22Rv1 (cell line): ENCODE results near the gene MLXIPL.

Experiments used
- H3K27ac ChIP-seq: fragments of 450-650 bp; 2 replicates; pipeline ENCODE4 v1.5.1; 2017
- ZFX ChIP-seq: fragments of 450-650 bp; IDR thresholded peaks from 2 replicates; pipeline ENCODE4 v1.6.1; 2017; ENCODE audit warnings: antibody characterized with exemption, borderline replicate concordance
- TF ChIP-seq, protein P1 (sequence below): fragments of 450-650 bp; IDR thresholded peaks from 2 replicates; pipeline ENCODE4 v1.5.1; 2017; ENCODE audit warnings: mild to moderate bottlenecking

MLXIPL gene

DNA sequence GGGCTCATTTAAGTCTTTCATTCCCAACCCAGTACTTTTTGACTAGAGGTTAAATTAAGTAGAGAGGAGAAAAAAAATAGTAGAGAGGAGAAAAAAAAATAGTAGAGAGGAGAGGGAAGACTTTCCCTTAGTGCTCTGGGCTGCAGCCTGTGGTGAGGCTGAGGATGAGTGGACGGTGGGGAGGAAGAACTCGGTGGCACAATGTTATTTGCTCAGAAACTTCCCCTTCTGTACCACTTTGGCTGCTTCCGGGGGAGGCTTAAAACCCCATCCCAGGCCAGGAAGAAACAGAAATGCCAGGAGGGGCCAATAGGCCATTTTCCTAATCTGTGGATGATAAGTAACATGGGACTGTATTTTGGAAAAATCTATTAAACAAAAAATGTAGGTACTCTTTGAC lies 14.6 kb upstream of the MLXIPL start:
- TF ChIP-seq, protein P1, sequence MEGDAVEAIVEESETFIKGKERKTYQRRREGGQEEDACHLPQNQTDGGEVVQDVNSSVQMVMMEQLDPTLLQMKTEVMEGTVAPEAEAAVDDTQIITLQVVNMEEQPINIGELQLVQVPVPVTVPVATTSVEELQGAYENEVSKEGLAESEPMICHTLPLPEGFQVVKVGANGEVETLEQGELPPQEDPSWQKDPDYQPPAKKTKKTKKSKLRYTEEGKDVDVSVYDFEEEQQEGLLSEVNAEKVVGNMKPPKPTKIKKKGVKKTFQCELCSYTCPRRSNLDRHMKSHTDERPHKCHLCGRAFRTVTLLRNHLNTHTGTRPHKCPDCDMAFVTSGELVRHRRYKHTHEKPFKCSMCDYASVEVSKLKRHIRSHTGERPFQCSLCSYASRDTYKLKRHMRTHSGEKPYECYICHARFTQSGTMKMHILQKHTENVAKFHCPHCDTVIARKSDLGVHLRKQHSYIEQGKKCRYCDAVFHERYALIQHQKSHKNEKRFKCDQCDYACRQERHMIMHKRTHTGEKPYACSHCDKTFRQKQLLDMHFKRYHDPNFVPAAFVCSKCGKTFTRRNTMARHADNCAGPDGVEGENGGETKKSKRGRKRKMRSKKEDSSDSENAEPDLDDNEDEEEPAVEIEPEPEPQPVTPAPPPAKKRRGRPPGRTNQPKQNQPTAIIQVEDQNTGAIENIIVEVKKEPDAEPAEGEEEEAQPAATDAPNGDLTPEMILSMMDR: no peak
- no peak for TF ChIP-seq ZFX
- H3K27ac ChIP-seq: no peak overlapping the region

DNA sequence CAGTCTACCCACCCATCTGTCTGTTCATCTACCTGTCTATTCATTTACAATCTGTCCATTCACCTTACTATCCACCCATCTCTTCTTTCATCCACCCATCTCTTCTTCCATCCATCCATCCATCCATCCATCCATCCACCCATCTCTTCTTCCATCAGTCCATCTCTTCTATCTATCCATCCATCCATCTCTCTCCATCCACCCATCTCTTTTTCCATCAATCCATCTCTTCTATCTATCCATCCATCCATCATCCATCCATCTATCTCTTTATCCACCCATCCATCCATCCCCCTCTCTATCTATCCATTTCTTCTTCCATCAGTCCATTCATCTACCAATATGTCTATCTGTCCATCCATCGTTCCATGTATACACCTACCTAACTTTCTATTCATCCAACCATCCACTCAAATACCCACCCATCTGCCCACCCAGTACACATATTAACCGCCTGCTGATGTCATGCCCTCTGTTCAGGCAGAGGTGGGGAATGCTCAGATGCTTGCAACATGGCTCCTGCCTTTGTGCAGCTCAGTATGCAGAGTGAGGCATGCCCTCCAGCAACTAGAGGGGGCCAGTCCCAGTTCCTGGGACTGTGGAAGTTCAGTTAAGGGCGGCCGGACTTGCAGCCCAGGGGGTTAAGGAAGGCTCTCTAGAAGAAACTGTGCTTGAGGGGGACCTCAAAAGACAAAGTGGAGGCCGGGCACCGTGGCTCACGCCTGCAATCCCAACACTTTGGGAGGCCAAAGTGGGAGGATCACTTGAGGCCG lies 11.3 kb upstream of the MLXIPL start:
- no peak for TF ChIP-seq ZFX
- TF ChIP-seq, protein P1: no peak
- no peak overlapping the region for H3K27ac ChIP-seq

DNA sequence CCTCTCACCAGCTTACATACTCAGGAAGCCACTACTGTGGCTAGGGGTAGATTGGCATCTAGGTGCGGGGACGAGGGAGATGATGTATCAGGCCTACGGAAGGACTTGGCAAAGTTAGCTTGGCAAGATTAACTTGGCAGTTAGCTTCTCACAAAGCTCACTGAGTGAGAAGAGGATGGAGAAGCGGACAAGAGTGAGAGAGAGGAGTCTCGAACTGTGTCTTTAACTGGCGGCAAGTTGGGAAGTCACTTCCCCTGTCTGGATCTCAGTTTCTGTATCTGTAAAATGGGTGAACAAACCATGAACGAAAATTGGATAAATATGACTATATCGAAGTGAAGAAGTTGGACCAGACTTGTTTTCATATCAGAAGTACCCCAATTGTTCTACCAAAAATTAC lies 9.5 kb upstream of the MLXIPL start:
- TF ChIP-seq, protein P1: no peak
- no peak for TF ChIP-seq ZFX
- H3K27ac ChIP-seq: no peak overlapping the region

DNA sequence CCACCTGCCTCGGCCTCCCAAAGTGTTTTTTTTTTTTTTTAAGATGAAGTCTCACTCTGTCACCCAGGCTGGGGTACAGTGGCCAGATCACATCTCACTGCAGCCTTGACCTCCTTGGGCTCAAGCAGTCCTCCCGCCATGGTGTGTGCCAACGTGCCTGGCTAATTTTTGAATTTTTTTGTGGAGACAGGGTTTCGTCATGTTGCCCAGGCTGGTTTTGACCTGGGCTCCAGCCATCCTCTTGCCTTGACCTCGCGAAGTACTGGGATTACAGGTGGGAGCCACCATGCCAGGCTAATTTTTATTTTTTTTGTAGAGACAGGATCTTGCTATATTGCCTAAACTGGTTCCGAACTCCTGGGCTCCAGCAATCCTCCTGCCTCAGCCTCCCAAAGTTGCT lies 9.0 kb upstream of the MLXIPL start:
- TF ChIP-seq ZFX: no peak
- TF ChIP-seq, protein P1: no peak
- H3K27ac ChIP-seq: no peak overlapping the region

DNA sequence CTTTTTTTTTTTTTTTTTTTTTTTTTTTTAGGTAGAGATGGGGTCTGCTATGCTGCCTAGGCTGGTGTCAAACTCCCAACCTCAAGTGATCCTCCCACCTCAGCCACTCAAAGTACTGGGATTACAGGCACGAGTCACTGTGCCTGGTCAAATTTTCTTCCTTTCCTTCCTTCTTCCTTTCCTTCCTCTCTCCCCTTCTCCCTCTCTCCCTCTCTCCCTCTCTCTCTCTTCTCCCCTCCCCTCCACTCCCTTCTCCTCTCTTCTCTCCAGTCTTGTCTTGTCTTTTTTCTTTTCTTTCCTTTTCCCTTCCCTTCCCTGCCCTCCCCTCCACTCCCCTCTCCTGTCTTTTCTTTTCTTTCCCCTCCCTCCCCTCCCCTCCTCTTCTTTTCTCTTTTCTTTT lies 7.2 kb upstream of the MLXIPL start:
- H3K27ac ChIP-seq: no peak overlapping the region
- TF ChIP-seq ZFX: no peak
- TF ChIP-seq, protein P1: no peak

DNA sequence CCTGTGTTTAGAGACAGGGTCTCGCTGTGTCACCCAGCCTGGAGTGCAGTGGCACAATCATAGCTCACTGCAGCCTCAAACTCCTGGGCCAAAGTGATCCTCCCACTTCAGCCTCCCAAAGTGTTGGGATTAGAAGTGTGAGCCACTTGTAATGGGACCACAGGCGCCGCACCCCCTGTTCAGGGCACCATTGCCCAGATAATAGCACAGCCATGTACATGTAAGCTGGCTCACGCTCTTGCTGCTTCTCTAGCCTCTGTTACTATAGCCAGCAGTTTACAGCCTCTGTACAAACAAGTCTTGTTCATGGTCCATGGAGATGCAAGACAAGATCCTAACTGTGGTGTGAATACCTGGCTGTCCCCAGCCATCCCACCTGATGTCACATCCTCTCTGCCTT lies 4.2 kb upstream of the MLXIPL start:
- H3K27ac ChIP-seq: no peak overlapping the region
- TF ChIP-seq, protein P1: no peak
- TF ChIP-seq ZFX: no peak

DNA sequence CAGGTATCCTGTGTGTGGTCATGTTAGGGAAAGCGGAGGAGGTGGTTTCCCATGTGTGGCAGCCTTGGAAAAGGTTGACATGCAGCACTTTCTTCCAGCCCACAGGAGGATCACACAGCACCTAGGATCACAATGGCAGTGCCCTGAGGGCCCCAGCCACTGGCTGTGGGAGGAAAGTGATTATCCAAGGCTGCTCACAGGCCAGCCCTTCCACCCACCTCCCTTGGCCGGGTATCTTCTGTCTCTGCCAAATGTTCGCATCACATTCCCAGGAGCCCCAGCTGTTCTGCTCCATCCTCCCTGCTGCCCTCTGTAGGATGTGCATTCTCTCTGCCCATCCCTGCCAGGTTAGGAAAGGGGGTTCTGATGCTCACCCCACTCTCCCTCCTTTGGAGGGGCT lies 2.5 kb upstream of the MLXIPL start:
- H3K27ac ChIP-seq: no peak overlapping the region
- TF ChIP-seq ZFX: no peak
- TF ChIP-seq, protein P1: no peak; the same call in 1 of the 2 replicates
